Stimulated activated CD4-positive, alpha-beta T cell treated with anti-CD3 and anti-CD28 coated beads, Interleukin-2, amount 100 ng/mL, for 4 hours (primary cell): Measurements from ENCODE around the gene CRAMP1.

Experiments used
- DNase-seq: peaks from one replicate; pipeline ENCODE4 v3.0.0-alpha.2; 2020; ENCODE audit warnings: low read depth

CRAMP1 gene

GRCh38 chr16:1657841-1658240, 45.7 kb downstream of the CRAMP1 start:
- DNase-seq = no peak

GRCh38 chr16:1659031-1659430, 46.9 kb downstream of the CRAMP1 start:
- DNase-seq = no peak

GRCh38 chr16:1661826-1662225, 49.7 kb downstream of the CRAMP1 start:
- DNase-seq = no peak

GRCh38 chr16:1662543-1662942, 50.4 kb downstream of the CRAMP1 start:
- DNase-seq = no peak

- DNase-seq = no peak
Measured at GRCh38 chr16:1665829-1666228, 53.7 kb downstream of the CRAMP1 start.

- DNase-seq = no peak
Measured at GRCh38 chr16:1666316-1666715, 54.2 kb downstream of the CRAMP1 start.

- DNase-seq = no peak
Measured at GRCh38 chr16:1667271-1667670, 55.1 kb downstream of the CRAMP1 start.

- no peak for DNase-seq
Measured at GRCh38 chr16:1667916-1668315, 55.8 kb downstream of the CRAMP1 start.

- DNase-seq = no peak
Measured at GRCh38 chr16:1668612-1669319, 56.6 kb downstream of the CRAMP1 start.

- DNase-seq = no peak
Measured at GRCh38 chr16:1669698-1670097, 57.5 kb downstream of the CRAMP1 start.

GRCh38 chr16:1670371-1670770, 58.2 kb downstream of the CRAMP1 start:
- DNase-seq = no peak

- no peak for DNase-seq
Measured at GRCh38 chr16:1670866-1671265, 58.7 kb downstream of the CRAMP1 start.

- no peak for DNase-seq
Measured at GRCh38 chr16:1673424-1674151, 61.4 kb downstream of the CRAMP1 start.

GRCh38 chr16:1674306-1674705, 62.1 kb downstream of the CRAMP1 start:
- no peak for DNase-seq

GRCh38 chr16:1674751-1675664, 62.8 kb downstream of the CRAMP1 start:
- no peak for DNase-seq

- no peak for DNase-seq
Measured at GRCh38 chr16:1676661-1677060, 64.5 kb downstream of the CRAMP1 start.

- no peak for DNase-seq
Measured at GRCh38 chr16:1677339-1677738, 65.2 kb downstream of the CRAMP1 start.

- peak; percentile 94 for DNase-seq
Measured at GRCh38 chr16:1677942-1678499, 65.9 kb downstream of the CRAMP1 start, which contains the start of gene JPT2. Gene JPT2 (plus strand): TSS chr16:1678279. CDS start chr16:1678313, 34 bp downstream.

GRCh38 chr16:1678500-1679098, 66.4 kb downstream of the CRAMP1 start:
- peak; percentile 41 for DNase-seq

- DNase-seq = no peak
Measured at GRCh38 chr16:1680361-1680760, 68.2 kb downstream of the CRAMP1 start.

GRCh38 chr16:1681032-1681431, 68.9 kb downstream of the CRAMP1 start:
- DNase-seq = no peak
